Measurements from ENCODE around the gene SCG3.

Gene SCG3

GRCh38 chr15:51750186-51750585 lies 68.9 kb downstream of the SCG3 start:
- no peak overlapping the region for H3K27ac ChIP-seq (ENCODE audit: low read length)
- no peak overlapping the region for H3K9ac ChIP-seq (ENCODE audit: low read length)
- H3K4me3 ChIP-seq (ENCODE audit: low read length) = peak overlapping the region; percentile 89
- peaks cover 25% of the 10 kb centered on the region for H3K4me1 ChIP-seq (ENCODE audit: low read length)
- H4K20me1 ChIP-seq (ENCODE audit: insufficient read depth, low read length) = no peaks in the 10 kb centered on the region
- peak overlapping the region; percentile 91 for H3K4me2 ChIP-seq (ENCODE audit: low read length)
- H3K36me3 ChIP-seq (replicated peaks; ENCODE audit: low read depth, low read length) = no peaks in the 10 kb centered on the region
- H3K79me2 ChIP-seq (ENCODE audit: low read length) = no peaks in the 10 kb centered on the region
- no peak overlapping the region for H2AFZ ChIP-seq (ENCODE audit: low read depth, low read length)
- TF ChIP-seq EZH2phosphoT487 (IDR thresholded peaks at IDR 0.05; ENCODE audit: low read depth) = no peak
- no peak for TF ChIP-seq CTCF (IDR thresholded peaks at IDR 0.05; ENCODE audit: low read depth, low read length)
- H3K27me3 ChIP-seq (ENCODE audit: low read depth, low read length) = peaks cover 18% of the 10 kb centered on the region
- H3K9me3 ChIP-seq (ENCODE audit: insufficient read depth, low read length) = no peaks in the 10 kb centered on the region

- Histone ChIP-seq H4K20me1 (ENCODE audit: insufficient read depth, low read length) (no peaks in the 10 kb centered on the region), H2AFZ (ENCODE audit: low read depth, low read length) (peak within 1 kb of the TSS; percentile 64), H3K4me3 (ENCODE audit: low read length) (peak within 1 kb of the TSS; percentile 89), H3K27me3 (ENCODE audit: low read depth, low read length) (peaks cover 18% of the 10 kb centered on the region), H3K9ac (ENCODE audit: low read length) (peak within 1 kb of the TSS; percentile 52), H3K36me3 (replicated peaks; ENCODE audit: low read depth, low read length) (no peaks in the 10 kb centered on the region), H3K4me2 (ENCODE audit: low read length) (peak within 1 kb of the TSS; percentile 91), H3K4me1 (ENCODE audit: low read length) (peaks cover 25% of the 10 kb centered on the region), H3K79me2 (ENCODE audit: low read length) (no peaks in the 10 kb centered on the region), H3K9me3 (ENCODE audit: insufficient read depth, low read length) (no peaks in the 10 kb centered on the region), H3K27ac (ENCODE audit: low read length) (no peak within 1 kb of the TSS)
- no peak for TF ChIP-seq CTCF (IDR thresholded peaks at IDR 0.05; ENCODE audit: low read depth, low read length)
- TF ChIP-seq EZH2phosphoT487 (IDR thresholded peaks at IDR 0.05; ENCODE audit: low read depth) = no peak
These were observed 69.7 kb downstream of the SCG3 start, which contains the start of gene TMOD2 for GRCh38 chr15:51750792-51751696. TSS of gene TMOD2 (plus strand) at chr15:51751597. CDS start at chr15:51766442, 14,845 bp downstream.

- peak overlapping the region; percentile 52 for H3K9ac ChIP-seq (ENCODE audit: low read length)
- TF ChIP-seq CTCF (IDR thresholded peaks at IDR 0.05; ENCODE audit: low read depth, low read length) (no peak), EZH2phosphoT487 (IDR thresholded peaks at IDR 0.05; ENCODE audit: low read depth) (no peak)
- H3K4me1 ChIP-seq (ENCODE audit: low read length) = peaks cover 32% of the 10 kb centered on the region
- H4K20me1 ChIP-seq (ENCODE audit: insufficient read depth, low read length) = no peaks in the 10 kb centered on the region
- no peak overlapping the region for H3K27ac ChIP-seq (ENCODE audit: low read length)
- no peaks in the 10 kb centered on the region for H3K36me3 ChIP-seq (replicated peaks; ENCODE audit: low read depth, low read length)
- H3K4me2 ChIP-seq (ENCODE audit: low read length) = peak overlapping the region; percentile 91
- H3K27me3 ChIP-seq (ENCODE audit: low read depth, low read length) = peaks cover 18% of the 10 kb centered on the region
- H3K79me2 ChIP-seq (ENCODE audit: low read length) = no peaks in the 10 kb centered on the region
- H3K4me3 ChIP-seq (ENCODE audit: low read length) = peak overlapping the region; percentile 89
- H3K9me3 ChIP-seq (ENCODE audit: insufficient read depth, low read length) = no peaks in the 10 kb centered on the region
- H2AFZ ChIP-seq (ENCODE audit: low read depth, low read length) = peak overlapping the region; percentile 5; the same call in 1 of the 2 replicates
These were observed 70.7 kb downstream of the SCG3 start for GRCh38 chr15:51751697-51752683.

Measured in OCI-LY3 (cell line).